SK-N-SH (cell line): ENCODE results near the gene FLOT1. TPM values are rescaled to one million over a fixed set of nuclear protein-coding genes. Genes with fewer than 3 reads are reported as not detected.
"Not testable (repeated sequence)": the region's sequence is repeated elsewhere in the genome, so short reads cannot be mapped to it uniquely, and the experiment has no call there.

ENCODE experiments used
- CTCF ChIA-PET: fragments of 300-600, 350-600 bp; formaldehyde crosslinking; extraction: SDS; loops from one replicate; lab custom pipeline; 2021; lab: Yijun Ruan, JAX
- POLR2A ChIA-PET: fragments of 350-600 bp; sonication (Branson Sonifier 250); formaldehyde crosslinking; extraction: SDS; loops from one replicate; lab custom pipeline; 2020; ENCODE audit warnings: antibody characterized with exemption, inconsistent platforms; lab: Yijun Ruan, JAX
- DNase-seq: peaks from one replicate; pipeline ENCODE4 v3.0.0; 2012
- H2AFZ ChIP-seq: fragments of 200-600 bp; sonication (generic); 2 replicates; pipeline ENCODE4 v1.8.1; 2016; ENCODE audit warnings: antibody characterized with exemption, mild to moderate bottlenecking, low read depth
- H3F3A ChIP-seq: fragments of 200-600 bp; sonication (generic); replicated peaks from 2 replicates; pipeline ENCODE3; 2016; ENCODE audit warnings: antibody characterized with exemption, mild to moderate bottlenecking; ENCODE audit not compliant: insufficient read depth
- H3K27ac ChIP-seq, 2 experiments: fragments of 200-500 bp in 1 of 2; fragments of 200-600 bp in 1 of 2; sonication (Bioruptor generic) in 1 of 2; sonication (generic), shearing (Covaris generic) in 1 of 2; 2 replicates each; pipeline versions ENCODE4 v1.5.1 to v1.6.1; 2014 to 2016; ENCODE audit warnings: low read depth in 2 of 2, inconsistent platforms in 1 of 2, low read length in 1 of 2, mild to moderate bottlenecking in 1 of 2, mixed read lengths in 1 of 2
- H3K27me3 ChIP-seq: fragments of 200-600 bp; sonication (generic), shearing (Covaris generic); 2 replicates; pipeline ENCODE4 v1.6.1; 2016; ENCODE audit warnings: mixed run types; ENCODE audit not compliant: insufficient read depth
- H3K36me3 ChIP-seq, 2 experiments: fragments of 200-500 bp in 1 of 2; fragments of 200-600 bp in 1 of 2; sonication (Bioruptor generic) in 1 of 2; sonication (generic) in 1 of 2; replicated peaks in 1 of 2; 2 replicates each; pipeline versions ENCODE3 to v1.5.1; 2014 to 2016; ENCODE audit warnings: low read length in 1 of 2, mild to moderate bottlenecking in 1 of 2; ENCODE audit not compliant: insufficient read depth in 2 of 2, control insufficient read depth in 1 of 2
- H3K4me1 ChIP-seq, 2 experiments: fragments of 200-500 bp in 1 of 2; fragments of 200-600 bp in 1 of 2; sonication (Bioruptor generic) in 1 of 2; sonication (generic), shearing (Covaris generic) in 1 of 2; 2 replicates each; pipeline versions ENCODE4 v1.5.1 to v1.6.1; 2014 to 2016; ENCODE audit warnings: low read depth in 1 of 2, low read length in 1 of 2, mixed run types in 1 of 2; ENCODE audit not compliant: insufficient read depth in 2 of 2, control insufficient read depth in 1 of 2
- H3K4me2 ChIP-seq: fragments of 200-600 bp; sonication (generic), shearing (Covaris generic); 2 replicates; pipeline ENCODE4 v1.6.1; 2017; ENCODE audit warnings: mixed run types
- H3K4me3 ChIP-seq, 2 experiments: fragments of 200-500 bp in 1 of 2; fragments of 200-600 bp in 1 of 2; sonication (Bioruptor generic) in 1 of 2; sonication (generic), shearing (Covaris generic) in 1 of 2; 2 replicates each; pipeline versions ENCODE4 v1.5.1 to v1.8.1; 2014 to 2016; ENCODE audit warnings: low read depth in 2 of 2, inconsistent platforms in 1 of 2, low read length in 1 of 2, mild to moderate bottlenecking in 1 of 2, mixed read lengths in 1 of 2, moderate library complexity in 1 of 2
- H3K79me2 ChIP-seq: fragments of 200-600 bp; sonication (generic); 2 replicates; pipeline ENCODE4 v1.8.1; 2017; ENCODE audit warnings: mild to moderate bottlenecking; ENCODE audit not compliant: insufficient read depth
- H3K9ac ChIP-seq: fragments of 200-600 bp; sonication (generic); 2 replicates; pipeline ENCODE4 v1.6.1; 2017; ENCODE audit warnings: mixed run types
- H3K9me2 ChIP-seq: fragments of 200-600 bp; sonication (generic); 2 replicates; pipeline ENCODE4 v1.6.1; 2017; ENCODE audit warnings: mixed run types
- H3K9me3 ChIP-seq: fragments of 200-600 bp; sonication (generic); 2 replicates; pipeline ENCODE4 v1.6.1; 2017; ENCODE audit warnings: mixed run types, mild to moderate bottlenecking, moderate library complexity
- H4K20me1 ChIP-seq: fragments of 200-600 bp; sonication (generic); 2 replicates; pipeline ENCODE4 v1.6.1; 2017; ENCODE audit warnings: mild to moderate bottlenecking, mixed run types; ENCODE audit not compliant: insufficient read depth
- CHD2 ChIP-seq: fragments of 150-350 bp; IDR thresholded peaks from 2 replicates; pipeline ENCODE4 v1.6.1; 2018; ENCODE audit warnings: low read length; ENCODE audit not compliant: partially characterized antibody
- FOSL2 ChIP-seq: IDR thresholded peaks from 2 replicates; pipeline ENCODE4 v1.4.0; 2012; ENCODE audit warnings: low read depth, mild to moderate bottlenecking, moderate library complexity, borderline replicate concordance
- MAX ChIP-seq: IDR thresholded peaks from 2 replicates; pipeline ENCODE4 v1.4.0; 2012; ENCODE audit warnings: low read depth
- POLR2AphosphoS5 ChIP-seq: IDR thresholded peaks from 2 replicates; pipeline ENCODE4 v1.6.1; 2012; ENCODE audit warnings: low read depth, low read length
- TCF12 ChIP-seq: IDR thresholded peaks from 2 replicates; pipeline ENCODE4 v1.4.0; 2012
- TEAD4 ChIP-seq: IDR thresholded peaks from 2 replicates; pipeline ENCODE4 v1.4.0; 2012; ENCODE audit warnings: mild to moderate bottlenecking, borderline replicate concordance; ENCODE audit not compliant: insufficient read depth
- WGBS: methylation state at CpG from one replicate; pipeline ENCODE4 v1.1.6; 2017; ENCODE audit warnings: low lambda C conversion rate; 5-methylcytosine and 5-hydroxymethylcytosine counted together
- polyA plus RNA-seq, 3 experiments: library from polyadenylated mRNA; depleted of rRNA; stranded (reverse); fragments of >200 nt; gene quantifications; 2 replicates each; pipeline ENCODE4 v1.2.3, GENCODE V29; 2012
- TF ChIP-seq, protein P1 (sequence below): IDR thresholded peaks from 2 replicates; pipeline ENCODE4 v1.4.0; 2012; ENCODE audit warnings: low read depth, borderline replicate concordance

FLOT1 gene
- polyA plus RNA-seq, 1 of the 3 experiments (the other 2 are of a cell fraction): 462 TPM

GRCh38 chr6:30724906-30725667 lies 17.4 kb downstream of the FLOT1 start:
- Histone ChIP-seq H3K9me3 (no peaks in the 10 kb centered on the region), H3K4me1 (peaks cover 21 to 31% of the 10 kb centered on the region in 2 experiments), H3K79me2 (peaks cover 55% of the 10 kb centered on the region), H3K27ac (peak overlapping the region; percentile 44 to 93), H2AFZ (no peak overlapping the region), H4K20me1 (peaks cover 58% of the 10 kb centered on the region), H3K27me3 (no peaks in the 10 kb centered on the region), H3K4me3 (peak overlapping the region in 1 of 2 experiments; percentile 15; a peak in 1 of 4 replicates), H3K36me3 (peaks cover 45 to 53% of the 10 kb centered on the region in 2 experiments), H3K9ac (peak overlapping the region; percentile 100; the same call in 1 of the 2 replicates), H3F3A (peaks cover 88% of the 10 kb centered on the region), H3K9me2 (no peaks in the 10 kb centered on the region), H3K4me2 (peak overlapping the region; percentile 91)
- DNase-seq: no peak
- 59% methylated on average over 6 of the region's 6 CpGs for WGBS
- TF ChIP-seq CHD2 (no peak), TEAD4 (no peak), FOSL2 (no peak), POLR2AphosphoS5 (peak; percentile 60; the same call in 1 of the 2 replicates), MAX (no peak), TCF12 (no peak)
- TF ChIP-seq, protein P1, sequence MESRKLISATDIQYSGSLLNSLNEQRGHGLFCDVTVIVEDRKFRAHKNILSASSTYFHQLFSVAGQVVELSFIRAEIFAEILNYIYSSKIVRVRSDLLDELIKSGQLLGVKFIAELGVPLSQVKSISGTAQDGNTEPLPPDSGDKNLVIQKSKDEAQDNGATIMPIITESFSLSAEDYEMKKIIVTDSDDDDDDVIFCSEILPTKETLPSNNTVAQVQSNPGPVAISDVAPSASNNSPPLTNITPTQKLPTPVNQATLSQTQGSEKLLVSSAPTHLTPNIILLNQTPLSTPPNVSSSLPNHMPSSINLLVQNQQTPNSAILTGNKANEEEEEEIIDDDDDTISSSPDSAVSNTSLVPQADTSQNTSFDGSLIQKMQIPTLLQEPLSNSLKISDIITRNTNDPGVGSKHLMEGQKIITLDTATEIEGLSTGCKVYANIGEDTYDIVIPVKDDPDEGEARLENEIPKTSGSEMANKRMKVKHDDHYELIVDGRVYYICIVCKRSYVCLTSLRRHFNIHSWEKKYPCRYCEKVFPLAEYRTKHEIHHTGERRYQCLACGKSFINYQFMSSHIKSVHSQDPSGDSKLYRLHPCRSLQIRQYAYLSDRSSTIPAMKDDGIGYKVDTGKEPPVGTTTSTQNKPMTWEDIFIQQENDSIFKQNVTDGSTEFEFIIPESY: 0 out of 2 replicates have a peak, but pooled peaks have one; percentile 47
- ChIA-PET CTCF (interaction anchor here (1.0 to 42.4 kb wide), 6 partner anchors 13 to 189 kb away, joined by 3 to 838 read pairs (median 4); partner anchors contain the start of genes DHX16, FLOT1, NRM and PPP1R18), POLR2A (interaction anchor here (0.6 to 1.9 kb wide), 4 partner anchors 46 to 108 kb away, joined by 3 to 8 read pairs (median 4); partner anchors contain the start of genes DHX16 and PPP1R10)

DNA sequence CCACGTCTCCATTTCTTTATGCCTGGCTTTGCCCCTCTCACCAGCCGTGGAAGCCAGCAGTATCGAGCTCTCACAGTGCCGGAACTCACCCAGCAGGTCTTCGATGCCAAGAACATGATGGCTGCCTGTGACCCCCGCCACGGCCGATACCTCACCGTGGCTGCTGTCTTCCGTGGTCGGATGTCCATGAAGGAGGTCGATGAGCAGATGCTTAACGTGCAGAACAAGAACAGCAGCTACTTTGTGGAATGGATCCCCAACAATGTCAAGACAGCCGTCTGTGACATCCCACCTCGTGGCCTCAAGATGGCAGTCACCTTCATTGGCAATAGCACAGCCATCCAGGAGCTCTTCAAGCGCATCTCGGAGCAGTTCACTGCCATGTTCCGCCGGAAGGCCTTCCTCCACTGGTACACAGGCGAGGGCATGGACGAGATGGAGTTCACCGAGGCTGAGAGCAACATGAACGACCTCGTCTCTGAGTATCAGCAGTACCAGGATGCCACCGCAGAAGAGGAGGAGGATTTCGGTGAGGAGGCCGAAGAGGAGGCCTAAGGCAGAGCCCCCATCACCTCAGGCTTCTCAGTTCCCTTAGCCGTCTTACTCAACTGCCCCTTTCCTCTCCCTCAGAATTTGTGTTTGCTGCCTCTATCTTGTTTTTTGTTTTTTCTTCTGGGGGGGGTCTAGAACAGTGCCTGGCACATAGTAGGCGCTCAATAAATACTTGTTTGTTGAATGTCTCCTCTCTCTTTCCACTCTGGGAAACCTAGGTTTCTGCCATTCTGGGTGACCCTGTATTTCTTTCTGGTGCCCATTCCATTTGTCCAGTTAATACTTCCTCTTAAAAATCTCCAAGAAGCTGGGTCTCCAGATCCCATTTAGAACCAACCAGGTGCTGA lies 18.4 kb downstream of the FLOT1 start:
- H3K9me3 ChIP-seq, DNase-seq, H3K27me3 ChIP-seq, H3K9me2 ChIP-seq, H2AFZ ChIP-seq: not testable (repeated sequence)
- peaks cover 35 to 44% of the 10 kb centered on the region in 2 experiments for H3K36me3 ChIP-seq
- H3K4me1 ChIP-seq: peaks cover 24 to 37% of the 10 kb centered on the region in 2 experiments
- POLR2A ChIA-PET: interaction anchor here (0.6 to 1.9 kb wide), 4 partner anchors 8 to 107 kb away, joined by 4 to 8 read pairs (median 4); partner anchors contain the start of genes DHX16 and PPP1R10
- H3K4me2 ChIP-seq: peak overlapping the region; percentile 91
- CTCF ChIA-PET: interaction anchor here (0.7 to 42.4 kb wide), 8 partner anchors 9 to 190 kb away, joined by 3 to 838 read pairs (median 4); partner anchors contain the start of genes DHX16, FLOT1, NRM and PPP1R18
- H4K20me1 ChIP-seq: peaks cover 58% of the 10 kb centered on the region
- peak overlapping the region; percentile 56 to 93 for H3K27ac ChIP-seq
- 39% methylated on average over 12 of the region's 29 CpGs for WGBS
- H3F3A ChIP-seq: peaks cover 78% of the 10 kb centered on the region
- H3K79me2 ChIP-seq: peaks cover 64% of the 10 kb centered on the region
- peak overlapping the region; percentile 25 to 93; a peak in 3 of 4 replicates for H3K4me3 ChIP-seq
- H3K9ac ChIP-seq: peak overlapping the region; percentile 100
